HG03159 (cell line): ENCODE results near the gene APBB2.

Experiments
- ATAC-seq: cut with Tn5 transposase; IDR thresholded peaks from one replicate; pipeline ENCODE4 v1.9.1; 2021; ENCODE audit warnings: mild to moderate bottlenecking, moderate library complexity; ENCODE audit not compliant: unreplicated experiment

The APBB2 gene

GRCh38 chr4:40789771-40790170 lies 424.6 kb downstream of the APBB2 start:
- no peak for ATAC-seq

- ATAC-seq, result no peak
Observed at GRCh38 chr4:40789031-40789430, 425.3 kb downstream of the APBB2 start.

- no peak for ATAC-seq
Observed at GRCh38 chr4:40788331-40788730, 426.0 kb downstream of the APBB2 start.

- ATAC-seq, result no peak
Observed at GRCh38 chr4:40785727-40786126, 428.6 kb downstream of the APBB2 start.

- no peak for ATAC-seq
Observed at GRCh38 chr4:40782876-40783275, 431.5 kb downstream of the APBB2 start.

GRCh38 chr4:40778090-40778489 lies 436.3 kb downstream of the APBB2 start:
- ATAC-seq, result no peak

GRCh38 chr4:40769266-40769665 lies 445.1 kb downstream of the APBB2 start:
- no peak for ATAC-seq

- ATAC-seq, result peak; percentile 99
Observed at GRCh38 chr4:40763228-40763716, 451.1 kb downstream of the APBB2 start.
